ENCODE measurements around the gene BSDC1. TPM values are rescaled to one million over a fixed set of nuclear protein-coding genes. Genes with fewer than 3 reads are reported as not detected.
A peak's percentile ranks its signal among the peaks of the same experiment; 100 is the strongest.

BSDC1 gene
- total and polyA plus RNA-seq, 8 donors = 50.6 to 64.8 (median 57.9) TPM

DNA sequence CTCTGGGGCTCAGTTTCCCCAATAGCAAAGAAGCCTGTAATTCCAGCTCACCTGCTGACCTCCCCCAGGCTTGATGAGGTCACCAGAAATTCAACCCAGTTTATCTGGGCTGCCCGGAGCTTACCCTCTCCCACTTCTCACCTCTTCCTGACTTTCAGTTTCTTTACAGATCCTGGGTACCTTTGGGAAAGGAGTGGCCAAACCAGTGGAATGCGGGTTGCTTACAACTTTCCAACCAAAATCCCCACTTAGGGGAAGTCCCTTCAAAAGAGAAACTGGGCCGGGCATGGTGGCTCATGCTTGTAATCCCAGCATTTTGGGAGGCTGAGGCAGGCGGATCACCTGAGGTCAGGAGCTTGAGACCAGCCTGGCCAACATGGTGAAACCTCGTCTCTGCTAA lies 52.3 kb downstream of the BSDC1 start:
- DNase-seq (no peak), ATAC-seq (peak; percentile 6)
- TF ChIP-seq, protein P1, sequence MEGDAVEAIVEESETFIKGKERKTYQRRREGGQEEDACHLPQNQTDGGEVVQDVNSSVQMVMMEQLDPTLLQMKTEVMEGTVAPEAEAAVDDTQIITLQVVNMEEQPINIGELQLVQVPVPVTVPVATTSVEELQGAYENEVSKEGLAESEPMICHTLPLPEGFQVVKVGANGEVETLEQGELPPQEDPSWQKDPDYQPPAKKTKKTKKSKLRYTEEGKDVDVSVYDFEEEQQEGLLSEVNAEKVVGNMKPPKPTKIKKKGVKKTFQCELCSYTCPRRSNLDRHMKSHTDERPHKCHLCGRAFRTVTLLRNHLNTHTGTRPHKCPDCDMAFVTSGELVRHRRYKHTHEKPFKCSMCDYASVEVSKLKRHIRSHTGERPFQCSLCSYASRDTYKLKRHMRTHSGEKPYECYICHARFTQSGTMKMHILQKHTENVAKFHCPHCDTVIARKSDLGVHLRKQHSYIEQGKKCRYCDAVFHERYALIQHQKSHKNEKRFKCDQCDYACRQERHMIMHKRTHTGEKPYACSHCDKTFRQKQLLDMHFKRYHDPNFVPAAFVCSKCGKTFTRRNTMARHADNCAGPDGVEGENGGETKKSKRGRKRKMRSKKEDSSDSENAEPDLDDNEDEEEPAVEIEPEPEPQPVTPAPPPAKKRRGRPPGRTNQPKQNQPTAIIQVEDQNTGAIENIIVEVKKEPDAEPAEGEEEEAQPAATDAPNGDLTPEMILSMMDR (IDR thresholded peaks at IDR 0.05) = no peak
- H3K36me3 ChIP-seq = no peaks in the 10 kb centered on the region
- no peak overlapping the region for H3K27ac ChIP-seq
- no peak overlapping the region for H3K4me3 ChIP-seq
- intact Hi-C loops (cut with DNase I) = no loop called here
- H3K4me1 ChIP-seq = peaks cover 8 to 65% of the 10 kb centered on the region in 2 donors
- H3K27me3 ChIP-seq = no peaks in the 10 kb centered on the region
- H3K9me3 ChIP-seq = no peaks in the 10 kb centered on the region

DNA sequence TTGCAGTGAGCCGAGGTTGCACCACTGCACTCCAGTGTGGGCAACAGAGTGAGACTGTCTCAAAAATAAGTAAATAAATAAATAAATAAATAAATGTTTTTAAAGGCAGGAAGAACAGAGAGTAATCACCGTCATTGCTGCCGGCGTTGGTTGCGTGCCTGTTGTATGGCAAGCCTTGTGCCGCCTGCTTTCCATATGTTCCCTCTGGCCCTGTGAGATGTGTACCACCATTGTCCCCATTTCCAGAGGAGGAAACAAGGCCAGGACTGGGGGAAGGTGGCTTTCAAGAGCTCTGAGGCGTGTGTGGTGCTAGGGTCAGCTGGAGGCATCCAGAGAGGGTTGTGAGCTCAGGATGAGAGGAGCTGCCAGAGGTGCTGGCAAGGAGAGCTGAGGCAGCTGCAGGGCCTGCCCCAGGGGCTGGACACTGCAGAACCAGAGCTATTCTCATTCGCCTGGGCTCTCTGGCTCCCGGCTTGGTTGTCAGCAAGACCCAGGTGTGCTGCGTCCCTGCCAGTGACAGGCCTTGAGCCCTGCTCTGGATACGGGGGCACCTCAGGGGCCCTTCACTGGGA lies 53.0 kb downstream of the BSDC1 start:
- peaks cover 15 to 72% of the 10 kb centered on the region in 2 donors for H3K4me1 ChIP-seq
- no peaks in the 10 kb centered on the region for H3K36me3 ChIP-seq
- intact Hi-C loops (cut with DNase I) = no loop called here
- H3K4me3 ChIP-seq = no peak overlapping the region
- TF ChIP-seq, protein P1 (IDR thresholded peaks at IDR 0.05) = no peak
- no peak overlapping the region for H3K27ac ChIP-seq
- ATAC-seq (no peak), DNase-seq (no peak)
- H3K9me3 ChIP-seq = no peaks in the 10 kb centered on the region
- H3K27me3 ChIP-seq = peaks cover 0 to 3% of the 10 kb centered on the region in 2 donors

DNA sequence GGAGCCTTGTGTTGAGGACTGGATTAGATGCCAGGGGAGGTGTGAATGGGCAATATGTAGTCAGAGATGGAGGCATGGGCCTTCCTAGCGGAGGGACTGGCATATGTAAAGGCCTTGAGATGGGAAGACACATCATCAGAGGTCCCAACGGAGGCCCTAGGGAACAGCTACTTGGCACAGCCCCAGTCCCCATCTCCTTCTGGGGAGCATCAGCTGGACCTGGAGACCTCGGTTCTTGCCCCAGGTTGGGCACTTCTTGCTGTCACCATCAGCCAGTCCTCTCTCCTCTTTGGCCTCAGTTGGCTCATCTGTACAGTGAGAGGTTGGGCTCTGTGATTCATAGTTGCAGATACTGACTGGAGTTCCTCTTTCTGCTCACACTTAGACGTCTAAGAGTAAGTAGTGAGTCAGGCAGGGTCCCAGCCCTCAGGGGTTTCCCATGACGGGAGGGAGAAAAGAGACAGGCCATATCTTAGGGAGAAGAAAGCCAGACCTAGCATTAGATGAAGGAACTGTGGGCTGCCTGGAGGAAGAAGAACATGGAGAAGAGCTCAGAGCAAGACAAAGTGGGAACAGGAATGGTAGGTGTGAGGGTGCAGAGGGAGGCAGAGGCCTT lies 54.8 kb downstream of the BSDC1 start:
- Histone ChIP-seq H3K36me3 (no peaks in the 10 kb centered on the region), H3K9me3 (no peaks in the 10 kb centered on the region), H3K27ac (peak overlapping the region in 1 of 2 donors; percentile 51), H3K4me3 (no peak overlapping the region), H3K27me3 (peaks cover 0 to 21% of the 10 kb centered on the region in 2 donors), H3K4me1 (peaks cover 15 to 72% of the 10 kb centered on the region in 2 donors)
- TF ChIP-seq, protein P1 (IDR thresholded peaks at IDR 0.05) = no peak
- intact Hi-C loops (cut with DNase I) = no loop called here
- DNase-seq (no peak), ATAC-seq (peak; percentile 23)

DNA sequence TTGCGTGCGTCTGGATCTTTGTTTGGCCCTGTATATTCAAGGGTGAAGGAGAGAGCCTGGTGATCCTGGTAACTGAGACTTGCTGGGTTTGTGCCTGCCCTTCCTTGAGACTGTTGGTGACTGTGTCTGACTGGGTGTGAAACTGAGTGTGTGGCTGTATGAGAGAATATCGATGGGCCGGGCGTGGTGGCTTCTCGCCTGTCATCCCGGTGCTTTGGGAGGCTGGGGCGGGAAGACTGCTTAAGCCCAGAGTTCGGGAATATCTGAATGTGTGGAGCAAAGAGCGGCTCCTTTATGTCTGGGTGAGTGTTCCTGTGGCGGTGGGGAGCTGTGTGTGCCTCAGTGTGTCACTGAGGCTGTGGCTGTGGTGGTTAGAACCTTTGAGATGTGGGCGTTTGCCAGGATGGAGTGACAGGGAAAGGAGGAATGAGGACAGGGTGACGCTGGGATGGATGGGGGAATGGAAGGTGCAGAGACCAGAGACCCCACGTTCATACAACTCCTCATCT lies 55.5 kb downstream of the BSDC1 start:
- Histone ChIP-seq H3K27ac (peak overlapping the region in 1 of 2 donors; percentile 84), H3K27me3 (peaks cover 0 to 23% of the 10 kb centered on the region in 2 donors), H3K4me1 (peaks cover 15 to 77% of the 10 kb centered on the region in 2 donors), H3K36me3 (peaks cover 0 to 2% of the 10 kb centered on the region in 2 donors), H3K9me3 (no peaks in the 10 kb centered on the region), H3K4me3 (no peak overlapping the region)
- intact Hi-C loops (cut with DNase I) = no loop called here
- TF ChIP-seq, protein P1 (IDR thresholded peaks at IDR 0.05) = no peak
- DNase-seq (no peak), ATAC-seq (no peak)

DNA sequence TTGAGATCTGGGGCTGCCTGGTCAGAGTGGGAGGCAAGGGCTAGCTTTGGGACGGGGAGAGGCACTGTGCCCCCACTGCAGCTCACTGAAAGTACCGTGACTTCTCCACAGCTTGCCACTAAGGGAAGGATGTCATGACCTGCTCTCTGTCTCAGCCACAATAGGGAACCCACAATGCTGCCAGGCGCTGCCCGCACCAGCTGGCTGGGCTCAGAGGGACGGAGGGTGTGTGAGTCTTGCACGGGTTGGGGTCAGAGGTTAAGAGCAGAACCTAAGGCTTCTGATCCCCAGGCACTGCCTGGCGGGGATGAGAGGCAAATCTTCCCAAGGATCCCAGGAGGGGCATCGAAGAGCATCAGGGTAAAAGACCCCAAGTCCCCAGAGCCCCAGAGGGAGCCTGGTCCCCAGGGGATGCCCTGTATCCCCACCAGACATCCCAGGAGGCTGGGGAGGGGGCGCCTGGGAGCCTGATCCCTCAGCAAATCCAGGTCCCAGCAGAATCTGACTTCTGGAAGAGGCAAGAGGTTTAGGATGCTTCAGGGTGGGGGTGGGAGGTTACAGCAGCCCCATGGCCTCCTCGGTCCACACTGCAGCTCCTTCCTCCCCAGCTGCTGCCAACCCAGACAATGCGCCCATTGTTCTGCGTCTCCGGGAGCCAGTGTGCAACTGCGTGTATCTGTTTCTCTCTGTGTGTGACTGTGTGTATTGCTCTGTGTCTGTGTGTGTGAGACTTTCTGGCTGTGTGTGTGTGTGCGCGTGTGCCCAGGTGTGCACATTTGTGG lies 56.2 kb downstream of the BSDC1 start:
- intact Hi-C loops (cut with DNase I) = no loop called here
- TF ChIP-seq, protein P1 (IDR thresholded peaks at IDR 0.05) = no peak
- Histone ChIP-seq H3K36me3 (peaks cover 0 to 8% of the 10 kb centered on the region in 2 donors), H3K4me1 (peaks cover 15 to 77% of the 10 kb centered on the region in 2 donors), H3K9me3 (no peaks in the 10 kb centered on the region), H3K4me3 (no peak overlapping the region), H3K27me3 (peaks cover 0 to 23% of the 10 kb centered on the region in 2 donors), H3K27ac (peak overlapping the region in 1 of 2 donors; percentile 84)
- DNase-seq = peak in 2 of 4 donors; percentile 62 to 89
- peak; percentile 11 for ATAC-seq

Measured in left lung (tissue), 10 donors.